K562 (cell line): ENCODE measurements around the gene LRFN4.

ENCODE experiments used
- KAT2B ChIP-seq: IDR thresholded peaks from one replicate; pipeline ENCODE4 v1.6.1; 2012; ENCODE audit warnings: low read depth, mild to moderate bottlenecking, control low read depth, inconsistent platforms, low read length, moderate library complexity
- NR4A1 ChIP-seq, 2 experiments: fragments of 250-450 bp in 1 of 2; fragments of 450-650 bp in 1 of 2; sonication (Bioruptor Pico) in 1 of 2; IDR thresholded peaks; 2 replicates each; pipeline versions ENCODE4 v1.4.0 to v1.6.1; 2016 to 2020; ENCODE audit warnings: mild to moderate bottlenecking in 2 of 2, missing compliant biosample characterization in 1 of 2, missing genetic modification characterization in 1 of 2, moderate library complexity in 1 of 2
- REST ChIP-seq, 2 experiments: fragments of 450-650 bp; formaldehyde crosslinking in 1 of 2; IDR thresholded peaks; 2 replicates each; pipeline versions ENCODE4 v1.4.0 to v1.6.1; 2014 to 2020; ENCODE audit warnings: mild to moderate bottlenecking in 2 of 2, borderline replicate concordance in 1 of 2, low read depth in 1 of 2

GRCh38 chr11:66868726-66869566 lies 12.1 kb downstream of the LRFN4 start:
- TF ChIP-seq NR4A1 (CRISPR knock-in tag; IDR thresholded peaks at IDR 0.05) (no peak), NR4A1 (tag; IDR thresholded peaks at IDR 0.05) (no peak), REST (IDR thresholded peaks at IDR 0.05; ENCODE audit: borderline replicate concordance) (peak; percentile 39; the same call in 1 of the 2 replicates), REST (CRISPR knock-in tag; IDR thresholded peaks at IDR 0.05; ENCODE audit: low read depth) (no peak), KAT2B (no peak)
